Suprapubic skin (tissue), 4 donors: ENCODE measurements around the gene ECT2. TPM values are rescaled to one million over a fixed set of nuclear protein-coding genes. Genes with fewer than 3 reads are reported as not detected.

Source experiments
- DNase-seq, 2 donors: peaks; one replicate each; pipeline ENCODE4 v3.0.0-alpha.2; 2019; ENCODE audit warnings: low spot score in 2 of 2
- H3K27ac ChIP-seq: fragments of 200-600 bp; sonication (generic); one replicate; pipeline ENCODE4 v1.5.1; 2019
- H3K27me3 ChIP-seq: fragments of 200-600 bp; sonication (generic); one replicate; pipeline ENCODE4 v1.5.1; 2019
- H3K36me3 ChIP-seq: fragments of 200-600 bp; sonication (generic); one replicate; pipeline ENCODE4 v1.5.1; 2019
- H3K4me1 ChIP-seq: fragments of 200-600 bp; sonication (generic); one replicate; pipeline ENCODE4 v1.5.1; 2019
- H3K4me3 ChIP-seq: fragments of 200-600 bp; sonication (generic); one replicate; pipeline ENCODE4 v1.5.1; 2019; ENCODE audit warnings: mild to moderate bottlenecking
- H3K9me3 ChIP-seq: fragments of 200-600 bp; sonication (generic); one replicate; pipeline ENCODE4 v1.5.1; 2019
- CTCF ChIP-seq, 2 donors: fragments of 200-600 bp in 1 of 2; fragments of 450-650 bp in 1 of 2; sonication (generic) in 1 of 2; IDR thresholded peaks; one replicate each; pipeline ENCODE4 v1.5.1; 2016 to 2019; ENCODE audit warnings: antibody characterized with exemption in 2 of 2, mild to moderate bottlenecking in 1 of 2, moderate library complexity in 1 of 2
- EP300 ChIP-seq: sonication (generic); formaldehyde crosslinking; IDR thresholded peaks from one replicate; pipeline ENCODE4 v1.6.1; 2017; ENCODE audit warnings: antibody characterized with exemption
- POLR2A ChIP-seq, 2 donors: fragments of 450-650 bp; IDR thresholded peaks; one replicate each; pipeline ENCODE4 v1.6.1; 2017; ENCODE audit warnings: antibody characterized with exemption in 2 of 2, mild to moderate bottlenecking in 2 of 2, moderate library complexity in 2 of 2
- POLR2AphosphoS5 ChIP-seq, 3 donors: sonication (generic); formaldehyde crosslinking; IDR thresholded peaks; one replicate each; pipeline ENCODE4 v1.6.1; 2017; ENCODE audit warnings: antibody characterized with exemption in 3 of 3
- WGBS: methylation state at CpG from one replicate; pipeline ENCODE4 v1.1.5; 2018; 5-methylcytosine and 5-hydroxymethylcytosine counted together
- total RNA-seq, 4 donors: library from RNA; depleted of rRNA; stranded (reverse); fragments of >200 nt; gene quantifications; one replicate each; pipeline ENCODE4 v1.1.0, GENCODE V29; 2016

ECT2 gene
- total RNA-seq, 4 donors from 2014 or later: 6.5 to 15.1 (median 9.4) TPM

- H3K36me3 ChIP-seq: no peaks in the 10 kb centered on the region
- H3K27me3 ChIP-seq: no peaks in the 10 kb centered on the region
- H3K27ac ChIP-seq: no peak overlapping the region
- H3K4me3 ChIP-seq: no peak overlapping the region
- H3K4me1 ChIP-seq: no peaks in the 10 kb centered on the region
- TF ChIP-seq POLR2AphosphoS5 (IDR thresholded peaks at IDR 0.05) (no peak), POLR2A (IDR thresholded peaks at IDR 0.05) (no peak), CTCF (IDR thresholded peaks at IDR 0.05) (no peak), EP300 (no peak)
- WGBS: 95% methylated on average over 1 of the region's 1 CpG
- DNase-seq: no peak
- no peaks in the 10 kb centered on the region for H3K9me3 ChIP-seq
Measured at GRCh38 chr3:172799246-172799645, 48.7 kb downstream of the ECT2 start.

- Histone ChIP-seq H3K4me1 (no peaks in the 10 kb centered on the region), H3K9me3 (no peaks in the 10 kb centered on the region), H3K36me3 (no peaks in the 10 kb centered on the region), H3K4me3 (no peak overlapping the region), H3K27ac (no peak overlapping the region), H3K27me3 (no peaks in the 10 kb centered on the region)
- no peak for DNase-seq
- WGBS: 94% methylated on average over 2 of the region's 2 CpGs
- TF ChIP-seq EP300 (no peak), POLR2A (IDR thresholded peaks at IDR 0.05) (no peak), CTCF (IDR thresholded peaks at IDR 0.05) (no peak), POLR2AphosphoS5 (IDR thresholded peaks at IDR 0.05) (no peak)
Measured at GRCh38 chr3:172800156-172800555, 49.6 kb downstream of the ECT2 start.

GRCh38 chr3:172803489-172803888, 53.0 kb downstream of the ECT2 start:
- H3K4me1 ChIP-seq: no peaks in the 10 kb centered on the region
- no peak overlapping the region for H3K27ac ChIP-seq
- no peaks in the 10 kb centered on the region for H3K9me3 ChIP-seq
- peaks cover 5% of the 10 kb centered on the region for H3K36me3 ChIP-seq
- H3K27me3 ChIP-seq: no peaks in the 10 kb centered on the region
- TF ChIP-seq CTCF (IDR thresholded peaks at IDR 0.05) (no peak), POLR2AphosphoS5 (IDR thresholded peaks at IDR 0.05) (no peak), POLR2A (IDR thresholded peaks at IDR 0.05) (no peak), EP300 (no peak)
- H3K4me3 ChIP-seq: no peak overlapping the region
- DNase-seq: no peak
- WGBS: 88% methylated on average over 3 of the region's 3 CpGs

- no peak overlapping the region for H3K4me3 ChIP-seq
- TF ChIP-seq POLR2AphosphoS5 (IDR thresholded peaks at IDR 0.05) (no peak), POLR2A (IDR thresholded peaks at IDR 0.05) (no peak), EP300 (no peak), CTCF (IDR thresholded peaks at IDR 0.05) (no peak)
- H3K9me3 ChIP-seq: no peaks in the 10 kb centered on the region
- DNase-seq: no peak
- H3K36me3 ChIP-seq: peaks cover 5% of the 10 kb centered on the region
- WGBS: 92% methylated on average over 1 of the region's 1 CpG
- no peaks in the 10 kb centered on the region for H3K27me3 ChIP-seq
- no peaks in the 10 kb centered on the region for H3K4me1 ChIP-seq
- no peak overlapping the region for H3K27ac ChIP-seq
Measured at GRCh38 chr3:172804323-172804722, 53.8 kb downstream of the ECT2 start.

- TF ChIP-seq EP300 (no peak), POLR2AphosphoS5 (IDR thresholded peaks at IDR 0.05) (no peak), POLR2A (IDR thresholded peaks at IDR 0.05) (no peak), CTCF (IDR thresholded peaks at IDR 0.05) (no peak)
- 54% methylated on average over 4 of the region's 4 CpGs for WGBS
- Histone ChIP-seq H3K9me3 (no peaks in the 10 kb centered on the region), H3K4me1 (no peaks in the 10 kb centered on the region), H3K36me3 (peaks cover 5% of the 10 kb centered on the region), H3K27me3 (no peaks in the 10 kb centered on the region), H3K27ac (no peak overlapping the region), H3K4me3 (no peak overlapping the region)
- DNase-seq: no peak
Measured at GRCh38 chr3:172808969-172809546, 58.5 kb downstream of the ECT2 start.
